NCI-H2196 treated with DMSO at 0.1 percent for 48 hours (cell line): ENCODE measurements around the gene INAVA.
"Not testable (repeated sequence)": the region's sequence is repeated elsewhere in the genome, so short reads cannot be mapped to it uniquely, and the experiment has no call there.

ENCODE experiments used
- DNase-seq: peaks from one replicate; lab custom pipeline; 2025; ENCODE audit not compliant: unreplicated experiment; lab: John Stamatoyannopoulos, UW

Gene INAVA

DNA sequence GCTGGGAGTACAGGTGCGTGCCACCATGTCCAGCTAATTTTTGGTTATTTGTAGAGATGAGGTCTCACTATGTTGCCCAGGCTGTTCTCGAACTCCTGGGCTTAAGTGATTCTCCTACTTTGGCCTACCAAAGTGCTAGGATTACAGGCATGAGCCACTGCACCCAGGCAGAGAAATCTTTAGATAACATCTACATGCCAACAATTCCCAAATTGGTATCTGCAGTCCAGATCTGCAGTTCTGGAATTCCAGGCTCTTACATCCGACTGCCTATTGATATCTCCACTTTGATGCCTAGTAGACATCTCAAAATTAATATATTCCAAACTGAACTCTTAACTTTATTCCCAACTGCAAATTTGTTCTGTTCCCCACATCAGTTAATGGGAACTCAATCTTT lies 23.3 kb downstream of the INAVA start:
- DNase-seq, result no peak

DNA sequence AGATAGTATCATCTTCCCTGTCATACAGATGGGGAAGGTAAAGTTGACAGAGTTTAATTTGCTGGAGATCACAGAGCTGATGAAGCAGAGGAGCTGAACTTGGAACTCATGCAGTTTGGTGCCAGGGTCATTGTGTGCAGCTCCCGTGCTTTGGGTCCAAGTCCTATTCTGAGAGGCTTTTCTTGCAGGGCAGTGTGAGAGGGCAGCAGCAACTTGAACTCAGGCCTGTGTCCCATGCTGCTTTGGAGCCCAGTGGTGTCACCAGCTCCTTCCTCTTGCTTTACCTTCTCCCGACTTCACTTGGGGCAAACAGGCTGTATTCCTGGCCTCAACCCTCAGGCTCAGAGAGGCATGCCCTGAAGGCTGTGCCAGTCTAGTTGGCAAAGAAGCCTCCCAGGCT lies 24.7 kb downstream of the INAVA start:
- no peak for DNase-seq

DNA sequence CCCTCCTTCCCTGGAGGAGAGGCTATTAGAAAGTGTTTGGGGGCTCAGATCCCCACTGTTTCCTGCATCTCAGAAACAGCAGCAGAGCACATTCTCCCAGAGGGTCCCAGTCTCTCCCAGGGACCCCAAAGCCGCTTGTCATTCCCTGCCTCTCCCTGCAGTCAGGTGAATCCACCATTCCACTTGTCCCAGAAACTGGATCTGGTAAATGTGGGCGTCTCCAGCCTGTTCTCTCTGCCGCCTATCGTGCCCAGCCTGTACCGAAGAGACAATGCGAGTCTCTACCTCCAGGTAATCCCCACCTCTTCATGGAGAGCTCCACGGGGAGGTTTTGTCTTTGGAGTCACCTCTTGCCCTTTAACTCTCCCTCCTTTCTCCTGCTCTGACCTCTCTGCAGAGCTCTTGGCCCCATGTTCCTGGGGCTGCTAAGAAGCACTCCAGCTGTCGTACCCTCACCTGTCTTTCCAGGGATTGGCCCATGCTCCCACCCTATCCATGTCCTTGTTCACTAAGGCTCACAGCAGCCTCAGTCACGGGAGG lies 26.9 kb downstream of the INAVA start:
- no peak for DNase-seq

DNA sequence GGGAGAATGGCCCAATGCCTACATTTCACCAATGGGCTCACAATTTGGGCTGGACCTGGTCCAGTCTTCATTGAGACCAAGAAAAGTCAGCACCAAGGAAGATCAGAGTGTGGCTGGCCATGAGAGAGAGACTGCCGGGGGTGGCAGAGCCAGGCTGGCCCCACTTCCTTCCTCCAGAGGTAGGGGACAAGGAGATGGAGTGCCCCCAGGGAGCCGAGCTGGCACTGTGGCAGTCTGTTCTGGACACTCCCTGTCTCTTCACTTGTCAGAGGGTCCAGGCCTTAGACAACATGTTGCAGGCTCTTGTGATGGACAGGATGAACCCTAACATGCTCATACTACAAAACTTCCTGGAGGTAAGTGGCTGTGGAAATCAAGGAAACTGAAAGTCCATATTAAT lies 27.7 kb downstream of the INAVA start:
- no peak for DNase-seq

DNA sequence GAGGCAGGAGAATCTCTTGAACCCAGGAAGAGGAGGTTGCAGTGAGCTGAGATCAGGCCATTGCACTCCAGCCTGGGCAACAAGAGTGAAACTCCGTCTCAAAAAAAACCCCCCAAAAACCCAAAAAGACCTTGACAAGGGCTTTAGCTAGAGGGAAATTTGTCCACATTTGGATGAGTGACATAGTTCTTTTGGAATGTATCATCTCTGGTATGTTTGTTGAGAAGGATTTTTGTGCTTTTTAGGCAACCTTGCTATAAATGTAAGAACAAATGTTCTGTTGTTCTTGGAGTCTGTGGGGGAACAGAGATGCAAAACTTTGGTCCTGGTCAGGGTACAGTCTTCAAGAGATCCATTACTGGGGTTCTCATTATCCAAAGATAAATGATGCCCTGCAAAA lies 28.9 kb downstream of the INAVA start:
- DNase-seq, result no peak

DNA sequence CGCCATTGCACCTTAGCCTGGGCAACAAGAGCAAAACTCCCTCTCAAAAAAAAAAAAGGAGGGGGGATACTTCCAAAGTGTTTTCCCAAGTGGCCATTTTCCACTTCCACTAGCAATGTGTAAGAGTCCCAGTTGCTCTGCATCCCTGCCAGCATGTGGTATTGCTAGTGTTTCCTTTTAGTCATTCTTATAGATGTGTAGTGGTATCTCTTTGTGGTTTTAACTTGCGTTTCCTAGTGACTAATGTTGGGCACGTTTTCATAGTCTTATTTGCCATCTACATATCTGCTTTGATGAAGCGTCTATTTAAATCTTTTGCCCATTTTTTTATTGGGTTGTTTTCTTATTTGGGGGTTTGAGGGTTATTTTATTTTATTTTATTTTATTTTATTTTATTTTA lies 31.1 kb downstream of the INAVA start:
- no peak for DNase-seq

DNA sequence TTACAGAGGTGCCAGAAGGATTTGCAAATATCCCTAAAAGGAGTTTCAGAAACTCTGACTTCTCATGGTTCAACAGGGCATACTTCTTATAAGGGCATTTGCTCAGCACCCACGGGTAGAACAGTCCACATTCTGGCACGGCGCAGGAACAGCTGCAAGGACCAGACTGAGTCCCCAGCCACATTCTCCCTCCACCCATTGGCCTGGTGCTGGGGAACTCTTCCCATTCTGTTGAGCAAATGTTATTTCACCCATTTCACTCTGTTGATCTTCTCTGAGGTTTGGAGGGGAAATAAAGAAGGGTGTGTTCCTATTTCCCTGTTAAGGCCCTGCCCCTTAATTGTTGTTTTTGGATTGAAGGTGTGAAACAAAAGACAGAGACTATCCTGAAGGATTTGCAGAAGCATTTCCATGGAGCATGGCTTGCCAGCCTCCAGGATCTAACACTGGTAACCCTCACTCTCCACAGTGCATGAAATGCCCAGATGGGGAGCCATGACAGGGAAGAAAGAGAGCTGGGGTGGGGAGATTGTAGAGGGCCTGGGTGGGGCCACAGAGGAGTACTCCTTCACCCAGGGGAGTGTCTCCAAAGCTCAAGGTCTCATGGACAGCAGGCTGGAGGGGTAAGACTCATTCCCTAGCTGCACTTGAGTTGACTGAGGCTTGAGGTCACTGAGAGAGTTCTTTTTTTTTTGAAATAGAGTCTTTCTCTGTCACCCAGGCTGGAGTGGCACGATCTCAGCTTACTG lies 35.0 kb downstream of the INAVA start:
- DNase-seq, result no peak

DNA sequence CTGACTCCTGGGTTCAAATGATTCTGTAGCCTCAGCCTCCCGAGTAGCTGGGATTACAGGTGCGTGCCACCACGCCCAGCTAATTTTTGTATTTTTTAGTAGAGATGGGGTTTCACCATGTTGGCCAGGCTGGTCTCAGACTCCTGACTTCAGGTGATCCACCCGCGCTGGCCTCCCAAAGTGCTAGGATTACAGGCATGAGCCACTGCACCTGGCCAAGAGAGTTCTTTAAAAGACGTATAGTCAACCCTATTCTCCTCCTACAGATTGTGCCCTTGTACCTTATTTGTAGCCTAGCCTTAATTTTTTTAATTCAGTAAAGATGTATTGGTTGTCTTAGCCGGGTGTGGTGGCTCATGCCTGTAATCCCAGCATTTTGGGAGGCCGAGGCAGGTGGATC lies 35.6 kb downstream of the INAVA start:
- not testable (repeated sequence) for DNase-seq

DNA sequence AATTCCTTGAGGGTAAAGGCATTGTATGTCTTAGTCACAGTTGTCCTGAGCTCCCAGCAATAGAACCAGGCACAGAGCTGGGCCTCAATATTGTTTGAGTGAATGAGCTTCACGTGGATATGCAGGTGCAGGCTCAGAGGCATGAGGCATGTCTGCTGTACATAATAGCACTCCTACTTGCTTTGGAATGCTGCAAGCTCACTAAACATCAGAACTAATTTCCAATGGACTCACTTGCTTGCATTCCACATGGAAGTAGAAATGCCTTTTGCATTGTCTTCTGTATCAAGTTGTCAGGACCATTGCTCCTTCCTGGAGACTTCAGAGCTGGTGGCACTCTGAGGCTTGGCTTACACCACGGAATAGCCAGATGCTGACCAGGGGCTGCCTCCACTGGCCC lies 37.1 kb downstream of the INAVA start:
- no peak for DNase-seq

DNA sequence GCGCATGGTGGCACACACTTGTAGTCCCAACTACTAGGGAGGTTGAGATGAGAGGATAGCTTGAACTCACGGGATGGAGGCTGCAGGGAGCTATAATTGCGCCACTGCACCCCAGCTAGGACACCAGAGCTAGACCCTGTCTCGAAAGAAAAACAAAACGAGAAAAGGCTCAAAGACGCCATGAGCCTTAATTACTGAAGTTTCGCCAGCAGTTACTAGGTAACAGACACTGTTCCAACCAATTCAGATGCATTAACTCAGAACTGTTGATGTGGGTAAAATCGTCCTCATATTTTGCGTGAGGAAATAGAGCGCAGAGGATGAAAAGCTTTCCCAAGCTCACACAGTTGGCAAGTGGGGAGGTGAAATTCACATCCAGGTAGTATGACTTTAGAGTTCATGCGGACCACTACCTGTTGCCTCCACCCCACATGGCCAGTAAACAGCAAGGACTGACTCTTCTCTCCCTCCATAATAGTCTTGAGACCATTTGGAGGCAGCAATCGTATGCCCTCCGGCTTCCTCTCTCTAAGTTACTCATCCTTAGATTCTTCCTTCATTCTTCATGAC lies 40.1 kb downstream of the INAVA start:
- no peak for DNase-seq

DNA sequence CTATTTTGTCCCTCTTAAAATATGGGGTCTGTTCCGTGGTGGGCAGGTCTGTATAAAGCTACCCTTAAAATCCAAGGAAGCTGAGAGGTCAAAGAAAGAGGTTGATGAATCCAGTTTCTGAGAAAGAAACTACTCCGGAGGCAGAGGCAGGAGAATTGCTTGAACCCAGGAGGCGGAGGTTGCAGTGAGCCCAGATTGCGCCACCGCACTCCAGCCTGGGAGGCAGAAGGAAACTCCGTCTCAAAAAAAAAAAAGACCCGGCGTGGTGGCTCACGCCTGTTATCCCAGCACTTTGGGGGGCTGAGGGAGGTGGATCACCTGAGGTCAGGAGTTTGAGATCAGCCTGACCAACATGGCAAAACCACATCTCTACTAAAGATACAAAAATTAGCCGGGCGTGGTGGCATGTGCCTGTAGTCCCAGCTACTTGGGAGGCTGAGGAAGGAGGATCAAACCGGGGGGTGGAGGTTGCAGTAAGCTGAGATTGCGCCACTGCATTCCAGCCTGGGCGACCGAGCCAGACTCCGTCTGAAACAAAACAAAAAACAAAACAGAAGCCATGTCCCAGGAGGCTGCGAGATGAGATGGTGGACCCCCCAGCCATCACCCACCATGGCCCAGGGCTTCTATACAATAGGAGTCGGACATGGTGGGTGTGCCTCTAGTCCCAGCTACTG lies 40.7 kb downstream of the INAVA start:
- not testable (repeated sequence) for DNase-seq

DNA sequence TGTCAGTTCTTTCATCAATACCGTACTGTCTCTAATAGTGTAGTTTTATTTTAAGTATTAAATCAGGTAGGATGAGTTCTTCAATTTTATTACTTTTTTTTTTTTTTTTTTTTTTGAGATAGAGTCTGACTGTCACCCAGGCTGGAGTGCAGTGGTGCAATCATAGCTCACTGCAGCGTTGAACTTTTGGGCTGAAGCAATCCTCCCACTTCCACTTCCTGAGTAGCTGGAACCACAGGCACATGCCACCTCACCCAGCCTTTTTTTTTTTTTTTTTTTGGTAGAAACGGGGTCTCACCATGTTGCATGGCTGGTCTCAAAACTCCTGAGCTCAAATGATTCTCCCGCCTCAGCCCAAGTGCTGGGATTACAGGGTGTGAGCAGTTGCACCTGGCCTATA lies 44.3 kb downstream of the INAVA start:
- DNase-seq, result no peak

DNA sequence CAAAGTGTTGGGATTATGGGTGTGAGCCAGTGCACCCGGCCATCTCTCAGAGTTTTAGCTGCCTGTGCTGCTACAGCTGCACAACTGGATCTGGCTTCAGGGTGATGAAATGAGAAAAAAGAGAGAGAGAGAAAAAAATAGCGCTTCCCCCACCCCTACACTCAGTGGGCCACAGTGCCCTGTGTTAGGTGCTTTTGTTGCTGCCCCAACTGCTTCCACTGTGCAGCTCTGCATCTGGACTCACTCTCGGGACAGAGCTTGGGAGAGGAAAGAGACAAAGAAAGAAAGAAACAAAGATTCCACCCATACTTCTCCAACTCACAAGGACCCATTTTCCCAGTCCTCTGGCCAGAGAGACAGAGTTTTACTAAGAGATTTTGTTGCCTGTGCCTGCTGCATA lies 50.4 kb downstream of the INAVA start:
- DNase-seq, result no peak

DNA sequence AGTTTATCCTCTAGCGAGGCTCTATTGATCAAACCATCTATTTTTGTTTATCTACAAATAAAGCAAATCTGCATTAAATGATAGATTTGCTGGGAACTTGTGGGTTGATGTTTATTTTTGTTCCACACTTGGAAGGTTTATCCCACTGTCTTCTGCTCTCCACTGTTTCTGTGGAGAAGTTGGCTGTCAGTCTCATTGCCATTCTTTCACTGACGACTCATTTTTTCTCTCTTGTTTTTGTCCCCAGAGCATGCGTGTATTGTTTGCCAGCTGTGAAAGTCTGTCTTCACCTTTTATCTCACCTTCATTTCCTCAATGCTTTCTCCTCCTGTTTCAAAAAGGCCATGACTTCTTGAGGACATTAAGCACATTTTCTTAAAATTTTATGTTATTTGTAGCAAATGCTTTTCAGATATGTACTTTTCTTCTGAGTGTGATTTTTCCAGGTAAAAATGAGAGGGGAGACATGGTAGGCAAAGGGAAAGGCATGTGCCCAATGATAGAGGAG lies 52.4 kb downstream of the INAVA start:
- DNase-seq, result no peak

DNA sequence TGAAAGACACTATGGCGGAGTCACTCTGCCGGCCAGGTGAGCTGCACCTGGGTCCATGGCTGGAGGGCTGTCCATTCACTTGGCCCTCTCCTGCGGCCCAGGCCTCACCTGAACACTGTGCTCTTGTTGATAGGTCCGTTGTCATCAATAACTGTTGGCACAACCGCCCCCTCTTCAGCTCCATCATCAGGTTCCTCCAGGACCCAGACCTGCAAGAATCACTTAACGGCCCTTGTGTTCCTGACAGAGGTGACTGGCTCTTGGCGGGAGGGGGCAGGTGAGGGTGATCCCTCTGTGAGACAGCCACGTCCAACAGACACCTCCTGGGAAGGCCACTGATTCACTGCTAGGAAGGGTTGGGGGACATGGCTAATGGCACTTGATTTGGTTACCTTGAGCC lies 54.9 kb downstream of the INAVA start:
- DNase-seq, result no peak

DNA sequence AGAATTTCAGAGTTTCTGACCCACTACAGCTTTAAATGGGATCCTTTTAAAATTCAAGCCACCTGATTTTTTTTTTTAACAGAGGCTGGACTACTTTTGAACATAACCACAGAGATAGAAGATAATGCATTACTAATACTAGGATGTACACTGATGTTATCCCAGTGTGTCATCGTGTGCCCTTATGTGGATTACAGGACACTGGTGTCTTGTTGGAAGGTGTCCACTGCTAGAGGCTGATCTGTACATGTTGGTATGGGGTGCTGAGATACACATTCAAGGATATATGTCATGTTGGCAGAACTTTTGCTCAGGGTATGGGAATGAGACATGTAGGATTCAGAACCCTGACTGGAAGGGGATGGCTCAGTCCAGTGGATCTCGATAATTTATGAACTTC lies 56.3 kb downstream of the INAVA start:
- no peak for DNase-seq

DNA sequence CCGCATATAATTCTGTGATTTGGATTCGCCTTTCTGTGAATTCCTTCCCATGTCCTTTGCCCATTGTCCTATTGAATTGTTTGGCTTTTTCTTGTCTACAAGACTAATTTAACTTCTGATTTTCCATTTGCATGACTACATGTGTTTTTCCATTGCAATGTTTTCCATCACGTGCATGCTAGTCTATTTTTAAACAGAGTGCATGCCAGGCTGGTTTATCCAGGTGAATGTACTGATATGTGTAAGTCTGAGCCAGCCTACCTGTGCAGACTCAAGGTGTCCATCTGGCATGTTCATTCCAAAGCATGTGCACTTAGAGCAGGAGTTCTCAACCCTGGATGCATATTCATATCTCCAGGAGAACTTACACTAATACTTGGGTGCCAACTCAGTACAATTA lies 59.7 kb downstream of the INAVA start:
- no peak for DNase-seq

DNA sequence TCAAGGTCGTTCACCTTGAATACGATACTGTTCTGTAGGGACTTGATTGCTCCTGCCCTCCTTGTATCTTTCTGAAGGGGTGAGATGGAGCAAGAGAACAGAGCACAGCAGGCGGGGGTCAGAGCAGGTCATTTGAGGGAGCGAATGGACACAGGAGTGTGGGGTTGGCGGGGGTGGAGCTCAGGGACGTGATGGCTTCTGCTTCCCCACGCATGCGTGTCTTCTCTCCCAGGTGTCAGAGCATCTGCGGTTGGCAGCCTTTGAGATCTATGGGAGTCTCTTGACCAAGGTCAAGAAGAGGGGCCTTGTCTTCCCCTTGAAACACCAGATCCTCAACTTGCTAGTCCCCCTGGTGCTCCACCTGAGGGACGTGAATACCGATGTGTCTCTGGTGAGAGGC lies 63.9 kb downstream of the INAVA start:
- no peak for DNase-seq

DNA sequence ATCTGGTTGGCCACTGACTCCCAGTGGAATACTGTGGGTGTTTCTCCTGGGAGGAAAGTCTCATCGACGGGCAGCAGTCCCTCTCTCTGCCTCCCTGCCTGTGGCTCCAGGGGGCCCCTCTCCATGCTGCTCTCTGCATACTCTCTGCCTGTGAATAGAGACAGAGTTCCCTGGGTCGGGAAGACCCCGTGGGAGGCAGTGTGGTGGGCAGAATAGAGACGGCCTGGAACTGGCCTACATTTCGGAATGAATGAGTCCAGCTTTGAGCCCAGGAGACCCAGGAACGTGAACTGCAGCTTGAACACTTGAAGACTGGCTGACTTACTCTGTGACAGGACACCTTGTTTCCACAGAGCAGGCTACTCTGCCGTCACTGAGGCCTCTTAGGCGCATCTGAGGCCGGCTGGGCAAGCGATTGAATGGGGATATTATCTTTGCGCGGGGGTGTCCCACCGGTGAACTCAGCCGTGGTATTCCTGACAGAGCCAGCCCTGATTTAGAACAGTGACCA lies 64.8 kb downstream of the INAVA start:
- DNase-seq, result no peak

DNA sequence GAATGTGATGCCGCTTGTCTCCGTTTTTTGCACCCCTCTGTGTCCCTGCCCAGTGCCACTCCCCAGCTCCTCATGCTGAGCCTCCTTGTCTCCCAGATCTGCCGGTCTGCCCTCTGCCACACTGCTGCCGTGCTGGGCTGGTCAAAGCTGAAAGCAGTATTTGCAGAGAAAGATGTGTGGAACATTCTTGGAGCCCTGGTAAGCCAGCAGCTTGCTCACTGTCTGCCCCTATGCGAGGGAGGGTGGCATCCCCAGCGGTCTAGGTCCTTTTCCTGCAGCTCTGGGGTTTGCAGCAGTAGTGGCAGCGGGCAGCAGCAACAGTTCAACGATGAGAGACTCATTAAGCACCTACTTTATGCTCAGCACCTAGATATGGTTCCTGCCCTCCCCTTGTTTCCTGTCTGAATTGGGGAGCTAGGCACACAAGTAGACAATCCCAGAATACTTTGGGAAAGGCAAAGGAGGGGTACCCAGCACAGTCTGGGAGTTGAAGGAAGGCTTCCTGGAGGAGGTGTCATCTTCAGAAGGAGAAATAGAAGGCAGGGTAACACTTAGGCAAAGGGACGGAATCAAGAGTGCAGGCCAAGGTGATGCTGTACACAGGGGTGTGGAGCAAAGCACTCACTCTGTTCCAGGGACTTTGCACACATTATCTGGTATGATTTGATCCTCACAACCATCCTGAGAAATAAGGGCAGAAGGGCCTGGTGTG lies 65.7 kb downstream of the INAVA start:
- DNase-seq, result no peak

DNA sequence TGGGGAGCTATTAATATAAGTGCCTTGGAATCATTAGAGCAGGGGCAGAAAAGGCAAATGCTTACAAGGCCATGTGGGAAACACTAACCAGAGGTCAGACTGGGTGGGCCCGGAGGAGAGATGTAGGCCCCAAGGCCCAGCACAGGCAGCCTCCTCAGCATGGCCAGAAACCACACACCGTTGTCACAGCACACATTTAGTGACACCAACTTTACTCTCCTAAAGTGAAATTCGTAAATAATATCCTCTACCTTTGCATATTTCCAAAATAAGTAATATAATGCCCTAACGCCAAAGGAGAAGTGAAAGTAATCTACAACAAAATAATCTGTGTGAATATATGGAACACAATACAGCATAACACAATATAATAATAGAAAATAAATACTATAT lies 66.2 kb downstream of the INAVA start:
- DNase-seq, result no peak
